Mesenchymal stem cell (in vitro differentiated cells and primary cell): ENCODE measurements around the gene STRAP.
"Not testable (repeated sequence)": the region's sequence is repeated elsewhere in the genome, so short reads cannot be mapped to it uniquely, and the experiment has no call there.

Experiments used
- DNase-seq: peaks from one replicate; pipeline ENCODE4 v3.0.0-alpha.2; 2013
- H2AFZ ChIP-seq: one replicate; pipeline ENCODE4 v1.6.1; 2013; ENCODE audit warnings: low read depth, mild to moderate bottlenecking, control low read depth, inconsistent platforms, low read length, moderate library complexity
- H2AK5ac ChIP-seq: 2 replicates; pipeline ENCODE4 v1.6.1; 2013; ENCODE audit warnings: low read length, moderate library complexity, mild to moderate bottlenecking, inconsistent platforms; ENCODE audit not compliant: severe bottlenecking
- H2BK120ac ChIP-seq: one replicate; pipeline ENCODE4 v1.6.1; 2013; ENCODE audit warnings: low read depth, mild to moderate bottlenecking, inconsistent platforms, low read length, moderate library complexity
- H2BK12ac ChIP-seq, 2 experiments: one replicate each; pipeline ENCODE4 v1.6.1; 2013; ENCODE audit warnings: inconsistent platforms in 2 of 2, low read length in 2 of 2, mild to moderate bottlenecking in 2 of 2, moderate library complexity in 2 of 2, control low read depth in 1 of 2
- H2BK15ac ChIP-seq: one replicate; pipeline ENCODE4 v1.6.1; 2013; ENCODE audit warnings: mild to moderate bottlenecking, low read depth, inconsistent platforms; ENCODE audit not compliant: poor library complexity, severe bottlenecking
- H2BK5ac ChIP-seq: 2 replicates; pipeline ENCODE4 v1.6.1; 2013; ENCODE audit warnings: low read depth, mild to moderate bottlenecking, low read length, control low read depth, inconsistent platforms; ENCODE audit not compliant: poor library complexity, severe bottlenecking
- H3K14ac ChIP-seq, 2 experiments: one replicate each; pipeline ENCODE4 v1.6.1; 2013; ENCODE audit warnings: inconsistent platforms in 2 of 2, low read length in 2 of 2, control low read depth in 1 of 2, mild to moderate bottlenecking in 1 of 2, moderate library complexity in 1 of 2
- H3K18ac ChIP-seq, 2 experiments: one replicate each; pipeline ENCODE4 v1.6.1; 2013; ENCODE audit warnings: inconsistent platforms in 2 of 2, low read length in 2 of 2, control low read depth in 1 of 2, low read depth in 1 of 2, mild to moderate bottlenecking in 1 of 2
- H3K23ac ChIP-seq, 2 experiments: one replicate each; pipeline ENCODE4 v1.6.1; 2013; ENCODE audit warnings: inconsistent platforms in 2 of 2, low read length in 2 of 2, mild to moderate bottlenecking in 2 of 2, moderate library complexity in 2 of 2, control low read depth in 1 of 2
- H3K27ac ChIP-seq: 2 replicates; pipeline ENCODE4 v1.5.1; 2013; ENCODE audit warnings: mild to moderate bottlenecking, moderate library complexity, low read length, control low read depth, inconsistent platforms; ENCODE audit not compliant: poor library complexity, severe bottlenecking
- H3K27me3 ChIP-seq, 2 experiments: 2 replicates each; pipeline versions ENCODE4 v1.6.1 to v1.7.0; 2013; ENCODE audit warnings: low read length in 2 of 2, mild to moderate bottlenecking in 2 of 2, moderate library complexity in 2 of 2, control low read depth in 1 of 2, inconsistent platforms in 1 of 2; ENCODE audit not compliant: control insufficient read depth in 1 of 2, insufficient read depth in 1 of 2
- H3K36me3 ChIP-seq, 2 experiments: 2 replicates each; pipeline versions ENCODE4 v1.6.1 to v1.7.0; 2013; ENCODE audit warnings: low read length in 2 of 2, control low read depth in 1 of 2, inconsistent platforms in 1 of 2, low read depth in 1 of 2, mild to moderate bottlenecking in 1 of 2; ENCODE audit not compliant: insufficient read depth in 2 of 2, control insufficient read depth in 1 of 2
- H3K4ac ChIP-seq, 2 experiments: one replicate each; pipeline ENCODE4 v1.6.1; 2013; ENCODE audit warnings: inconsistent platforms in 2 of 2, low read length in 2 of 2, mild to moderate bottlenecking in 2 of 2, moderate library complexity in 2 of 2, control low read depth in 1 of 2, low read depth in 1 of 2
- H3K4me1 ChIP-seq: 2 replicates; pipeline ENCODE4 v1.6.1; 2013; ENCODE audit warnings: low read depth, low read length, control low read depth; ENCODE audit not compliant: control insufficient read depth, insufficient read depth
- H3K4me2 ChIP-seq: 2 replicates; pipeline ENCODE4 v1.6.1; 2013; ENCODE audit warnings: low read length, mild to moderate bottlenecking, inconsistent platforms; ENCODE audit not compliant: poor library complexity, severe bottlenecking
- H3K4me3 ChIP-seq, 2 experiments: 2 replicates each; pipeline versions ENCODE4 v1.5.1 to v1.7.0; 2013; ENCODE audit warnings: low read length in 2 of 2, mild to moderate bottlenecking in 2 of 2, control low read depth in 1 of 2, low read depth in 1 of 2; ENCODE audit not compliant: insufficient read depth in 1 of 2
- H3K79me1 ChIP-seq: replicated peaks from 2 replicates; pipeline ENCODE4 v1.6.1; 2013; ENCODE audit warnings: mild to moderate bottlenecking, control low read depth, low read length, inconsistent platforms; ENCODE audit not compliant: poor library complexity, severe bottlenecking
- H3K9ac ChIP-seq: 2 replicates; pipeline ENCODE4 v1.7.0; 2013; ENCODE audit warnings: mild to moderate bottlenecking, low read length, moderate library complexity
- H3K9me3 ChIP-seq: 2 replicates; pipeline ENCODE4 v1.7.0; 2013; ENCODE audit warnings: mild to moderate bottlenecking, low read length; ENCODE audit not compliant: control insufficient read depth
- H4K8ac ChIP-seq: one replicate; pipeline ENCODE4 v1.6.1; 2013; ENCODE audit warnings: inconsistent platforms, mild to moderate bottlenecking, low read length, moderate library complexity
- H4K91ac ChIP-seq: one replicate; pipeline ENCODE4 v1.6.1; 2013; ENCODE audit warnings: mild to moderate bottlenecking, low read length, inconsistent platforms
- WGBS: methylation state at CpG from one replicate; pipeline ENCODE4 v1.1.7; 2013; ENCODE audit warnings: mixed read lengths; 5-methylcytosine and 5-hydroxymethylcytosine counted together

STRAP gene

GRCh38 chr12:15874556-15875145 lies 7.5 kb upstream of the STRAP start:
- H3K18ac ChIP-seq, H2AFZ ChIP-seq, H2BK5ac ChIP-seq, H3K9ac ChIP-seq, H3K27ac ChIP-seq, H2BK12ac ChIP-seq, H3K4me2 ChIP-seq, H3K27me3 ChIP-seq, H4K8ac ChIP-seq, H2BK120ac ChIP-seq, H2BK15ac ChIP-seq, H3K9me3 ChIP-seq, H3K4ac ChIP-seq, H2AK5ac ChIP-seq, DNase-seq, H3K4me1 ChIP-seq, H4K91ac ChIP-seq, H3K79me1 ChIP-seq, H3K23ac ChIP-seq, H3K36me3 ChIP-seq: not testable (repeated sequence)
- peak overlapping the region in 1 of 2 experiments; percentile 14 for H3K4me3 ChIP-seq
- 96% methylated on average over 20 of the region's 20 CpGs for WGBS
- peak overlapping the region in 1 of 2 experiments; percentile 36 for H3K14ac ChIP-seq

DNA sequence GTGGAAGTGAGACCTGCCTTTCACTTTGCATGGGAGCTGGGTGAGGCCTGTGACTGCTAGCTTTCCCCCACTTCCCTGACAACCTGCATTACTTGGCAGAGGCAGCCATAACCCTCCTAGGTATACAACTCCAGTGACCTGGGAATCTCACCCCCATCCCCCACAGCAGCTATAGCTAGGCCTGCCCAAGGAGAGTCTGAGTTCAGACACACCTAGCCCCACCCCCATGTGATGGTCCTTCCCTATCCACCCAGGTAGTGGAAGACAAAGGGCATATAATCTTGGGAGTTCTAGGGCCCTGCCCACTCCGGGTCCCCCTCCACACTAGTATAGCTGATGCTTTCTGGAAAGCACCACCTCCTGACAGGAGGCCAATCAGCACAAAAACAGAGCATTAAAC lies 6.3 kb upstream of the STRAP start:
- no peaks in the 10 kb centered on the region for H3K79me1 ChIP-seq
- H2BK120ac ChIP-seq, result no peak overlapping the region
- no peak overlapping the region for H3K14ac ChIP-seq
- H2AK5ac ChIP-seq, result no peak overlapping the region
- no peak overlapping the region for H4K8ac ChIP-seq
- H3K18ac ChIP-seq, result no peak overlapping the region
- no peak overlapping the region for H4K91ac ChIP-seq
- H3K4me3 ChIP-seq, result no peak overlapping the region
- H2BK5ac ChIP-seq, result no peak overlapping the region
- no peak overlapping the region for H3K9ac ChIP-seq
- H3K4ac ChIP-seq, result no peak overlapping the region
- no peak overlapping the region for H3K23ac ChIP-seq
- no peaks in the 10 kb centered on the region for H3K27me3 ChIP-seq
- no peaks in the 10 kb centered on the region for H3K4me1 ChIP-seq
- 93% methylated on average over 1 of the region's 1 CpG for WGBS
- no peak for DNase-seq
- no peak overlapping the region for H2BK12ac ChIP-seq
- no peak overlapping the region for H2BK15ac ChIP-seq
- H3K9me3 ChIP-seq, result no peaks in the 10 kb centered on the region
- no peak overlapping the region for H3K4me2 ChIP-seq
- H3K27ac ChIP-seq, result no peak overlapping the region
- no peaks in the 10 kb centered on the region for H3K36me3 ChIP-seq
- H2AFZ ChIP-seq, result no peak overlapping the region

DNA sequence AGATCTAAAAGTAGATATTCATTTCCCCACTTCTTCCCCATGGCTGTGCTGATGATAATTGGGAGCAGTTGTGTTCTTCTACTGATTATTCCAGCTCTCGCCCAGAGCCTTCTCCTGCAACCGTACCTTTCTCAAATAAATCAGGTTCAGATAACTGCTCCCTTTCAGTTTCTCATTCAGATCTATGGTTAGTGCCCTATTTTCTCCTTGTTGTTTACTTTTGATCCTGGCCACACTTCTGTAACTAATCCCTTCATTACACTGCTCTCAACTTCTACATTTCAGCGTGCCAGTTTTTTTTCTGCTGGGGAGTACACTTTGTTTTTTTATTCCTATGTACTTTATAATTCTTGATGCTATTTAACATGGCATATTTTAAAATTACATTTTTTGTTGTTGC lies 2.8 kb upstream of the STRAP start:
- Histone ChIP-seq H4K91ac (no peak overlapping the region), H3K14ac (no peak overlapping the region), H3K79me1 (no peaks in the 10 kb centered on the region), H2AK5ac (no peak overlapping the region), H3K4me2 (no peak overlapping the region), H3K4ac (no peak overlapping the region), H2BK15ac (no peak overlapping the region), H2BK120ac (no peak overlapping the region), H2BK12ac (no peak overlapping the region), H3K36me3 (no peaks in the 10 kb centered on the region), H4K8ac (no peak overlapping the region), H2BK5ac (no peak overlapping the region), H3K27me3 (no peaks in the 10 kb centered on the region), H2AFZ (no peak overlapping the region), H3K4me1 (peaks cover under 1% of the 10 kb centered on the region), H3K23ac (no peak overlapping the region), H3K4me3 (no peak overlapping the region), H3K9ac (no peak overlapping the region), H3K27ac (no peak overlapping the region), H3K18ac (no peak overlapping the region), H3K9me3 (no peaks in the 10 kb centered on the region)
- DNase-seq, result no peak
- 91% methylated on average over 2 of the region's 3 CpGs for WGBS

- Histone ChIP-seq H2AFZ (no peak overlapping the region), H4K91ac (no peak overlapping the region), H3K27me3 (no peaks in the 10 kb centered on the region), H2AK5ac (no peak overlapping the region), H3K4ac (no peak overlapping the region), H2BK15ac (no peak overlapping the region), H2BK5ac (no peak overlapping the region), H3K4me2 (no peak overlapping the region), H3K27ac (no peak overlapping the region), H3K36me3 (peaks cover 0 to 9% of the 10 kb centered on the region in 2 experiments), H3K9me3 (no peaks in the 10 kb centered on the region), H3K14ac (no peak overlapping the region), H3K4me3 (peak overlapping the region in 1 of 2 experiments; percentile 99), H2BK120ac (no peak overlapping the region), H4K8ac (no peak overlapping the region), H3K4me1 (peaks cover 1% of the 10 kb centered on the region), H3K79me1 (no peaks in the 10 kb centered on the region), H3K9ac (peak overlapping the region; percentile 99), H2BK12ac (no peak overlapping the region), H3K23ac (no peak overlapping the region), H3K18ac (no peak overlapping the region)
- 98% methylated on average over 3 of the region's 3 CpGs for WGBS
- no peak for DNase-seq
These were observed 1.5 kb upstream of the STRAP start for GRCh38 chr12:15880721-15881120.
